CD4-positive, alpha-beta T cell (primary cell): ENCODE results near the gene HIVEP3. TPM values are rescaled to one million over a fixed set of nuclear protein-coding genes. Genes with fewer than 3 reads are reported as not detected.

Experiments
- ATAC-seq: fragments of 200-7000 bp; cut with Tn5 transposase; one replicate; pipeline ENCODE4 v1.10.0; 2022; ENCODE audit warnings: mild to moderate bottlenecking; ENCODE audit not compliant: poor library complexity
- CTCF ChIA-PET: fragments of 350-600 bp; sonication (Branson Sonifier 250); formaldehyde crosslinking; loops from one replicate; lab custom pipeline; 2021; ENCODE audit warnings: antibody characterized with exemption, inconsistent platforms; lab: Charles Lee
- POLR2A ChIA-PET: fragments of 350-600 bp; sonication (Branson Sonifier 250); formaldehyde crosslinking; loops from one replicate; lab custom pipeline; 2021; ENCODE audit warnings: antibody characterized with exemption, inconsistent platforms; lab: Charles Lee
- DNase-seq, 14 experiments: peaks; one replicate each; pipeline ENCODE4 v3.0.0-alpha.2; 2013 to 2020; ENCODE audit warnings: mixed read lengths in 2 of 14
- H3K27ac ChIP-seq, 2 donors: one replicate each; pipeline versions ENCODE4 v1.5.1 to v1.7.0; 2013; ENCODE audit warnings: low read length in 2 of 2, low read depth in 1 of 2, mild to moderate bottlenecking in 1 of 2
- H3K27me3 ChIP-seq, 2 experiments: 1 replicate in 1 of 2; 2 replicates in 1 of 2; pipeline versions ENCODE4 v1.6.1 to v1.7.0; 2013; ENCODE audit warnings: low read length in 2 of 2, control low read depth in 1 of 2, mild to moderate bottlenecking in 1 of 2, moderate library complexity in 1 of 2; ENCODE audit not compliant: insufficient read depth in 2 of 2, control insufficient read depth in 1 of 2
- H3K36me3 ChIP-seq: one replicate; pipeline ENCODE4 v1.6.1; 2013; ENCODE audit warnings: low read length, control low read depth; ENCODE audit not compliant: insufficient read depth
- H3K4me1 ChIP-seq: one replicate; pipeline ENCODE4 v1.6.1; 2013; ENCODE audit warnings: low read length, control low read depth; ENCODE audit not compliant: insufficient read depth
- H3K4me3 ChIP-seq: one replicate; pipeline ENCODE4 v1.5.1; 2013; ENCODE audit warnings: mild to moderate bottlenecking, low read length, moderate library complexity
- H3K9me3 ChIP-seq, 2 experiments: 1 replicate in 1 of 2; 2 replicates in 1 of 2; pipeline versions ENCODE4 v1.6.1 to v1.7.0; 2013; ENCODE audit warnings: low read length in 2 of 2, mild to moderate bottlenecking in 2 of 2, control low read depth in 1 of 2, moderate library complexity in 1 of 2; ENCODE audit not compliant: control insufficient read depth in 1 of 2, insufficient read depth in 1 of 2
- H3K27ac Mint-ChIP-seq: one replicate; pipeline ENCODE4 v1.8.0; 2020; ENCODE audit warnings: mixed read lengths
- H3K27me3 Mint-ChIP-seq: one replicate; pipeline ENCODE4 v1.8.0; 2021; ENCODE audit warnings: mixed read lengths
- H3K36me3 Mint-ChIP-seq: one replicate; pipeline ENCODE4 v1.8.0; 2021; ENCODE audit warnings: low read depth, mixed read lengths
- H3K4me1 Mint-ChIP-seq: one replicate; pipeline ENCODE4 v1.8.0; 2021; ENCODE audit warnings: low read depth, mixed read lengths
- H3K4me3 Mint-ChIP-seq: one replicate; pipeline ENCODE4 v1.8.0; 2020; ENCODE audit warnings: mild to moderate bottlenecking, mixed read lengths
- H3K9me3 Mint-ChIP-seq: one replicate; pipeline ENCODE4 v1.8.0; 2020; ENCODE audit warnings: mixed read lengths
- CTCF ChIP-seq: fragments of 200-600 bp; IDR thresholded peaks from one replicate; pipeline ENCODE4 v1.8.0; 2022; ENCODE audit warnings: antibody characterized with exemption, mild to moderate bottlenecking
- intact Hi-C, 2 experiments: fragments of 100-400 bp; cut with DNase I in 1 of 2; cut with micrococcal nuclease in 1 of 2; formaldehyde crosslinking; loops; one replicate each; pipeline versions ENCODE4 v1.15.1 to v1.9.0; 2023 to 2025; cut with DNase I, micrococcal nuclease
- total RNA-seq, 174 experiments: library from RNA in 2 of 174; stranded (reverse) in 2 of 174; gene quantifications; one replicate each; pipeline ENCODE4 v1.2.3 and lab custom pipeline; 2021 to 2026

HIVEP3 gene
- total RNA-seq, 2 experiments from 2014 or later = 5.1 to 5.4 TPM

- CTCF ChIA-PET = no interaction called here
- Mint-ChIP-seq H3K4me3 (no peak overlapping the region), H3K4me1 (no peaks in the 10 kb centered on the region), H3K9me3 (no peaks in the 10 kb centered on the region), H3K27ac (no peak overlapping the region), H3K36me3 (no peaks in the 10 kb centered on the region), H3K27me3 (no peaks in the 10 kb centered on the region)
- no peak for DNase-seq
- no peaks in the 10 kb centered on the region for H3K4me1 ChIP-seq
- intact Hi-C loops = no loop called here
- no peaks in the 10 kb centered on the region for H3K27me3 ChIP-seq
- H3K36me3 ChIP-seq = peaks cover 12% of the 10 kb centered on the region
- POLR2A ChIA-PET = no interaction called here
- H3K9me3 ChIP-seq = peaks cover 0 to 4% of the 10 kb centered on the region in 2 experiments
- H3K27ac ChIP-seq = no peak overlapping the region
- TF ChIP-seq CTCF = no peak
- no peak for ATAC-seq
- no peak overlapping the region for H3K4me3 ChIP-seq
These were observed 393.7 kb downstream of the HIVEP3 start for GRCh38 chr1:41524676-41525675.

GRCh38 chr1:41523949-41524675 lies 394.6 kb downstream of the HIVEP3 start:
- no peaks in the 10 kb centered on the region for H3K4me1 Mint-ChIP-seq
- H3K27ac ChIP-seq = no peak overlapping the region
- H3K27me3 Mint-ChIP-seq = no peaks in the 10 kb centered on the region
- H3K4me1 ChIP-seq = no peaks in the 10 kb centered on the region
- DNase-seq (no peak), ATAC-seq (no peak)
- ChIA-PET POLR2A (no interaction called here), CTCF (no interaction called here)
- no peaks in the 10 kb centered on the region for H3K9me3 Mint-ChIP-seq
- TF ChIP-seq CTCF = no peak
- no peaks in the 10 kb centered on the region for H3K36me3 Mint-ChIP-seq
- H3K4me3 ChIP-seq = no peak overlapping the region
- intact Hi-C loops = no loop called here
- H3K27me3 ChIP-seq = no peaks in the 10 kb centered on the region
- H3K36me3 ChIP-seq = peaks cover 12% of the 10 kb centered on the region
- H3K9me3 ChIP-seq = peaks cover 0 to 4% of the 10 kb centered on the region in 2 experiments
- H3K4me3 Mint-ChIP-seq = no peak overlapping the region
- H3K27ac Mint-ChIP-seq = no peak overlapping the region

GRCh38 chr1:41523071-41523470 lies 395.7 kb downstream of the HIVEP3 start:
- Histone ChIP-seq H3K27me3 (no peaks in the 10 kb centered on the region), H3K4me3 (no peak overlapping the region), H3K9me3 (peaks cover 0 to 4% of the 10 kb centered on the region in 2 experiments), H3K27ac (no peak overlapping the region), H3K36me3 (peaks cover 12% of the 10 kb centered on the region), H3K4me1 (no peaks in the 10 kb centered on the region)
- Mint-ChIP-seq H3K36me3 (no peaks in the 10 kb centered on the region), H3K4me1 (no peaks in the 10 kb centered on the region), H3K27ac (no peak overlapping the region), H3K27me3 (no peaks in the 10 kb centered on the region), H3K4me3 (no peak overlapping the region), H3K9me3 (no peaks in the 10 kb centered on the region)
- DNase-seq = no peak
- POLR2A ChIA-PET = no interaction called here
- CTCF ChIA-PET = no interaction called here
- no peak for TF ChIP-seq CTCF
- intact Hi-C loops = no loop called here
- ATAC-seq = no peak
